Caco-2 (cell line): ENCODE measurements around the gene TSHZ2. TPM values are rescaled to one million over a fixed set of nuclear protein-coding genes. Genes with fewer than 3 reads are reported as not detected.

Source experiments
- BruUV-seq: library from RNA; stranded (reverse); fragments of 400-500 nt; replicated peaks from 2 replicates; lab custom pipeline; 2021; lab: Mats Ljungman, UMichigan
- CTCF ChIA-PET: fragments of 300-600 bp; sonication (Branson Sonifier 250); formaldehyde crosslinking; loops from one replicate; lab custom pipeline; 2022; ENCODE audit warnings: antibody characterized with exemption; lab: Charles Lee
- POLR2A ChIA-PET: fragments of 300-600 bp; sonication (Branson Sonifier 250); formaldehyde crosslinking; loops from one replicate; lab custom pipeline; 2022; ENCODE audit warnings: antibody characterized with exemption; lab: Charles Lee
- DNase-seq, 2 experiments: peaks; one replicate each; pipeline versions ENCODE4 v3.0.0 to v3.0.0-alpha.2; 2020 to 2022
- H3K27me3 ChIP-seq: replicated peaks from 2 replicates; pipeline ENCODE4 v1.6.0; 2011; ENCODE audit warnings: low read length; ENCODE audit not compliant: control insufficient read depth, insufficient read depth
- H3K36me3 ChIP-seq: 2 replicates; pipeline ENCODE4 v1.5.1; 2011; ENCODE audit warnings: low read length; ENCODE audit not compliant: control insufficient read depth, insufficient read depth
- H3K4me1 ChIP-seq: fragments of 250-450 bp; sonication (Bioruptor Pico); 2 replicates; pipeline ENCODE4 v1.5.1; 2020; ENCODE audit warnings: mild to moderate bottlenecking
- H3K4me3 ChIP-seq: 2 replicates; pipeline ENCODE4 v1.5.1; 2011; ENCODE audit warnings: low read depth, mild to moderate bottlenecking, control low read depth, low read length
- H3K9me3 ChIP-seq: fragments of 250-450 bp; sonication (Bioruptor Pico); 2 replicates; pipeline ENCODE4 v1.5.1; 2020; ENCODE audit warnings: mild to moderate bottlenecking, moderate library complexity
- H3K27ac Mint-ChIP-seq: one replicate; pipeline ENCODE4 v1.8.0; 2022; ENCODE audit warnings: mixed read lengths; ENCODE audit not compliant: unreplicated experiment
- H3K27me3 Mint-ChIP-seq: one replicate; pipeline ENCODE4 v1.8.0; 2022; ENCODE audit warnings: mixed read lengths; ENCODE audit not compliant: insufficient read depth, unreplicated experiment
- H3K36me3 Mint-ChIP-seq: one replicate; pipeline ENCODE4 v1.8.0; 2022; ENCODE audit warnings: mild to moderate bottlenecking, mixed read lengths; ENCODE audit not compliant: insufficient read depth, unreplicated experiment
- H3K4me1 Mint-ChIP-seq: one replicate; pipeline ENCODE4 v1.8.0; 2022; ENCODE audit warnings: low read depth, mixed read lengths; ENCODE audit not compliant: unreplicated experiment
- H3K4me3 Mint-ChIP-seq: one replicate; pipeline ENCODE4 v1.8.0; 2022; ENCODE audit warnings: mild to moderate bottlenecking, moderate library complexity, mixed read lengths; ENCODE audit not compliant: unreplicated experiment
- H3K9me3 Mint-ChIP-seq: one replicate; pipeline ENCODE4 v1.8.0; 2022; ENCODE audit warnings: mixed read lengths; ENCODE audit not compliant: unreplicated experiment
- CTCF ChIP-seq, 2 experiments: fragments of 200-600 bp in 1 of 2; IDR thresholded peaks; 1 replicate in 1 of 2; 2 replicates in 1 of 2; pipeline versions ENCODE4 v1.5.1 to v1.8.0; 2011 to 2022; ENCODE audit warnings: antibody characterized with exemption in 1 of 2, control low read depth in 1 of 2, inconsistent platforms in 1 of 2, low read depth in 1 of 2, low read length in 1 of 2, mild to moderate bottlenecking in 1 of 2, moderate library complexity in 1 of 2; ENCODE audit not compliant: insufficient read depth in 1 of 2, severe bottlenecking in 1 of 2, unreplicated experiment in 1 of 2
- intact Hi-C: fragments of 100-400 bp; cut with micrococcal nuclease; formaldehyde crosslinking; loops from one replicate; pipeline ENCODE4 v1.10.0; 2022; ENCODE audit not compliant: unreplicated experiment
- total RNA-seq: library from RNA; stranded (reverse); gene quantifications from 2 replicates; pipeline ENCODE4 v1.2.3, GENCODE V29; 2022

The TSHZ2 gene
- total RNA-seq, 1 experiment from 2014 or later, result 0.07 TPM

DNA sequence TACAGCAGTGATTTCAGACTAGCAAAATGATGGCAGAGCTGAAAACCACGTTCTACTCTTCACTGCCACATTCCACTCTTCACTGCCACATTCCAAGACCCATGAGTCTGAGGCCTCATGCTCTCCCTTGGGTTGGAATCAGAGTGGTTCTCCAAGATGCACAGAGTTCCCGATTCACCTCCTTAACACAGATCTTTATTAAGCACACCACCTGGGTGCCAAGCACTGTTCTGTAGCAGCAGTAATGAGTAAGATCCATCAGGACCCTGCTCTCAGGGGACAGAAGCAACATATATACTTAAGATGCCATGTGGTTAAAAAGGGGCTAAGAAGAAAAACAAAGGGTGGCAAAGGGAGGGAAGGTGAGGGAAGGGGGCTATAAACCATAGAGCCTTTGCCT, 26.9 kb downstream of the TSHZ2 start:
- POLR2A ChIA-PET, result no interaction called here
- no peak for DNase-seq
- H3K36me3 Mint-ChIP-seq, result no peaks in the 10 kb centered on the region
- TF ChIP-seq CTCF (IDR thresholded peaks at IDR 0.05; ENCODE audit: insufficient read depth in 1 of 2, low read depth in 1 of 2, low read length in 1 of 2, severe bottlenecking in 1 of 2, unreplicated experiment in 1 of 2), result no peak
- BruUV-seq, result no TSS peak
- Histone ChIP-seq H3K36me3 (no peaks in the 10 kb centered on the region), H3K27me3 (no peaks in the 10 kb centered on the region), H3K4me1 (no peaks in the 10 kb centered on the region), H3K9me3 (no peaks in the 10 kb centered on the region), H3K4me3 (no peak overlapping the region)
- CTCF ChIA-PET, result no interaction called here
- intact Hi-C loops, result no loop called here
- no peaks in the 10 kb centered on the region for H3K4me1 Mint-ChIP-seq
- peaks cover 20% of the 10 kb centered on the region for H3K27me3 Mint-ChIP-seq
- H3K9me3 Mint-ChIP-seq, result no peaks in the 10 kb centered on the region
- no peak overlapping the region for H3K27ac Mint-ChIP-seq
- no peak overlapping the region for H3K4me3 Mint-ChIP-seq

- Mint-ChIP-seq H3K36me3 (no peaks in the 10 kb centered on the region), H3K27ac (no peak overlapping the region), H3K27me3 (peaks cover 18% of the 10 kb centered on the region), H3K4me3 (no peak overlapping the region), H3K9me3 (no peaks in the 10 kb centered on the region), H3K4me1 (no peaks in the 10 kb centered on the region)
- no peaks in the 10 kb centered on the region for H3K9me3 ChIP-seq
- intact Hi-C loops, result no loop called here
- no peaks in the 10 kb centered on the region for H3K36me3 ChIP-seq
- H3K4me1 ChIP-seq, result no peaks in the 10 kb centered on the region
- TF ChIP-seq CTCF (IDR thresholded peaks at IDR 0.05; ENCODE audit: insufficient read depth in 1 of 2, low read depth in 1 of 2, low read length in 1 of 2, severe bottlenecking in 1 of 2, unreplicated experiment in 1 of 2), result no peak
- no peak for DNase-seq
- no peaks in the 10 kb centered on the region for H3K27me3 ChIP-seq
- H3K4me3 ChIP-seq, result no peak overlapping the region
- BruUV-seq, result no TSS peak
- ChIA-PET POLR2A (no interaction called here), CTCF (no interaction called here)
Observed at GRCh38 chr20:53001498-53002301, 29.5 kb downstream of the TSHZ2 start.

DNA sequence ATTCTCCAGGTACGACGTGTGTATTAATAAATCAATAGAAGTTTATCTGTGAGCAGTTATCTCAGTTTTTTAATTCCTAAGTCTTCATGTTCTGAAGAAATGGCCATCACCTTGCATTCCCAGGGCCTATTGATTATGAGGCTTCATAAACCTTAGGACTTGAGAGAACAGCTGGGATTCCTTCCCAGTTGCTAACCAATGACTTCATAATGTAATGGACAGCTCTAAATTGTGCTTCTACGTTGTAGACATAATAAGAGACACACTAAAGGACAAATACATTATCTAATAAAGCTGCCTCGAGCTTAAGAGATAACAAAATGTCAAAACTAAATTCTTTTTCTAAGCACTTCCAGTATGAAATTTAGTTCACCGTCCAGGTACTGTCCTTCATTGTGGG, 30.6 kb downstream of the TSHZ2 start:
- intact Hi-C loops, result no loop called here
- H3K9me3 ChIP-seq, result no peaks in the 10 kb centered on the region
- H3K36me3 Mint-ChIP-seq, result no peaks in the 10 kb centered on the region
- H3K36me3 ChIP-seq, result no peaks in the 10 kb centered on the region
- no peak overlapping the region for H3K4me3 Mint-ChIP-seq
- no peaks in the 10 kb centered on the region for H3K27me3 ChIP-seq
- ChIA-PET POLR2A (no interaction called here), CTCF (no interaction called here)
- no peak for DNase-seq
- no peak overlapping the region for H3K27ac Mint-ChIP-seq
- no TSS peak for BruUV-seq
- H3K4me1 Mint-ChIP-seq, result no peaks in the 10 kb centered on the region
- no peak for TF ChIP-seq CTCF (IDR thresholded peaks at IDR 0.05; ENCODE audit: insufficient read depth in 1 of 2, low read depth in 1 of 2, low read length in 1 of 2, severe bottlenecking in 1 of 2, unreplicated experiment in 1 of 2)
- no peaks in the 10 kb centered on the region for H3K4me1 ChIP-seq
- H3K27me3 Mint-ChIP-seq, result peaks cover 18% of the 10 kb centered on the region
- H3K9me3 Mint-ChIP-seq, result no peaks in the 10 kb centered on the region
- no peak overlapping the region for H3K4me3 ChIP-seq
